OCI-LY7 (cell line): ENCODE measurements around the gene ELF2. TPM values are rescaled to one million over a fixed set of nuclear protein-coding genes. Genes with fewer than 3 reads are reported as not detected.

Source experiments
- BruUV-seq: library from RNA; stranded (reverse); fragments of 400-500 nt; replicated peaks from 2 replicates; lab custom pipeline; 2021; lab: Mats Ljungman, UMichigan
- CTCF ChIA-PET: fragments of 300-600 bp; sonication (Branson Sonifier 250); formaldehyde crosslinking; loops from one replicate; lab custom pipeline; 2022; ENCODE audit warnings: antibody characterized with exemption; ENCODE audit not compliant: unreplicated experiment; lab: Charles Lee
- POLR2A ChIA-PET: fragments of 300-600 bp; sonication (Branson Sonifier 250); formaldehyde crosslinking; loops from one replicate; lab custom pipeline; 2022; ENCODE audit warnings: antibody characterized with exemption; lab: Charles Lee
- DNase-seq: peaks from one replicate; pipeline ENCODE4 v3.0.0-alpha.2; 2015; ENCODE audit warnings: low spot score
- H2AFZ ChIP-seq: fragments of 200-600 bp; sonication (generic), shearing (Covaris generic); 2 replicates; pipeline ENCODE4 v1.6.1; 2014; ENCODE audit warnings: mild to moderate bottlenecking, antibody characterized with exemption, low read length, moderate library complexity
- H3K27ac ChIP-seq: fragments of 200-600 bp; sonication (generic); 2 replicates; pipeline ENCODE4 v1.5.1; 2014; ENCODE audit warnings: mixed run types, low read depth, mild to moderate bottlenecking, moderate library complexity, low read length, inconsistent platforms; ENCODE audit not compliant: poor library complexity, severe bottlenecking
- H3K36me3 ChIP-seq: fragments of 200-600 bp; sonication (generic); 2 replicates; pipeline ENCODE4 v1.6.1; 2014; ENCODE audit warnings: mild to moderate bottlenecking, antibody characterized with exemption, low read length, moderate library complexity, mixed read lengths; ENCODE audit not compliant: insufficient read depth
- H3K4me1 ChIP-seq: fragments of 200-600 bp; sonication (generic); 2 replicates; pipeline ENCODE4 v1.5.1; 2014; ENCODE audit warnings: mild to moderate bottlenecking, low read length; ENCODE audit not compliant: insufficient read depth, poor library complexity, severe bottlenecking
- H3K4me2 ChIP-seq: fragments of 200-600 bp; sonication (generic); 2 replicates; pipeline ENCODE4 v1.6.1; 2014; ENCODE audit warnings: mild to moderate bottlenecking, low read length
- H3K4me3 ChIP-seq: fragments of 200-600 bp; sonication (generic); 2 replicates; pipeline ENCODE4 v1.5.1; 2014; ENCODE audit warnings: mild to moderate bottlenecking, low read depth, low read length; ENCODE audit not compliant: poor library complexity, severe bottlenecking
- H3K79me2 ChIP-seq: fragments of 200-600 bp; sonication (generic); 2 replicates; pipeline ENCODE4 v1.6.1; 2016; ENCODE audit warnings: low read depth, mild to moderate bottlenecking, low read length, moderate library complexity, mixed read lengths; ENCODE audit not compliant: insufficient read depth
- H3K9me2 ChIP-seq: fragments of 200-600 bp; sonication (generic); 2 replicates; pipeline ENCODE4 v1.6.1; 2016; ENCODE audit warnings: mild to moderate bottlenecking, low read length, mixed read lengths; ENCODE audit not compliant: insufficient read depth
- H3K9me3 ChIP-seq: fragments of 200-600 bp; sonication (generic); 2 replicates; pipeline ENCODE4 v1.6.1; 2014; ENCODE audit warnings: mild to moderate bottlenecking, mixed run types, low read length, mixed read lengths
- H4K20me1 ChIP-seq: fragments of 200-600 bp; sonication (generic); 2 replicates; pipeline ENCODE4 v1.6.1; 2014; ENCODE audit warnings: mild to moderate bottlenecking, antibody characterized with exemption, low read length, moderate library complexity, mixed read lengths; ENCODE audit not compliant: insufficient read depth
- CTCF ChIP-seq: fragments of 200-600 bp; sonication (generic); conservative IDR thresholded peaks from 2 replicates; pipeline ENCODE4 v1.5.1; 2014; ENCODE audit warnings: mild to moderate bottlenecking, antibody characterized with exemption, low read length, moderate library complexity, mixed read lengths
- EZH2phosphoT487 ChIP-seq: fragments of 200-600 bp; sonication (generic); IDR thresholded peaks from 2 replicates; pipeline ENCODE4 v1.6.1; 2018; ENCODE audit warnings: low read depth, borderline replicate concordance, mild to moderate bottlenecking, mixed run types, antibody characterized with exemption, low read length, moderate library complexity, mixed read lengths
- intact Hi-C: fragments of 100-400 bp; cut with micrococcal nuclease; formaldehyde crosslinking; loops from one replicate; pipeline ENCODE4 v1.10.0; 2022; ENCODE audit not compliant: unreplicated experiment
- total RNA-seq, 2 experiments: library from RNA; depleted of rRNA in 1 of 2; stranded (reverse); fragments of >200 nt in 1 of 2; shearing (Covaris generic) in 1 of 2; gene quantifications; 2 replicates each; pipeline ENCODE4 v1.2.3, GENCODE V29; 2014 to 2022

The ELF2 gene
- total RNA-seq, 2 experiments from 2014 or later = 49.6 to 57.0 TPM

- Histone ChIP-seq H3K4me1 (no peaks in the 10 kb centered on the region), H3K9me3 (no peaks in the 10 kb centered on the region), H3K36me3 (0 out of 2 replicates have a peak, but pooled peaks cover 3% of the 10 kb centered on the region), H2AFZ (no peak overlapping the region), H3K4me3 (no peak overlapping the region), H3K9me2 (no peaks in the 10 kb centered on the region), H3K79me2 (no peaks in the 10 kb centered on the region), H3K4me2 (no peak overlapping the region), H4K20me1 (no peaks in the 10 kb centered on the region), H3K27ac (no peak overlapping the region)
- no TSS peak for BruUV-seq
- TF ChIP-seq EZH2phosphoT487 (no peak), CTCF (no peak)
- CTCF ChIA-PET = no interaction called here
- POLR2A ChIA-PET = interaction anchor here (0.8 kb wide), 1 partner anchor 230 kb away, joined by 3 read pairs; no protein-coding TSS in a partner anchor
- intact Hi-C loops = no loop called here
- no peak for DNase-seq
Observed at GRCh38 chr4:139092271-139092670, 84.7 kb downstream of the ELF2 start.

GRCh38 chr4:139085141-139085540, 91.9 kb downstream of the ELF2 start:
- TF ChIP-seq CTCF = peak; percentile 76
- no peak for TF ChIP-seq EZH2phosphoT487
- Histone ChIP-seq H3K27ac (peak overlapping the region; percentile 95), H3K79me2 (peaks cover 42% of the 10 kb centered on the region), H3K9me2 (no peaks in the 10 kb centered on the region), H2AFZ (peak overlapping the region; percentile 88; the same call in 1 of the 2 replicates), H3K4me2 (peak overlapping the region; percentile 99), H3K4me1 (peaks cover 22% of the 10 kb centered on the region), H3K4me3 (peak overlapping the region; percentile 91), H4K20me1 (peaks cover 25% of the 10 kb centered on the region), H3K36me3 (peaks cover 30% of the 10 kb centered on the region), H3K9me3 (no peaks in the 10 kb centered on the region)
- ChIA-PET CTCF (no interaction called here), POLR2A (interaction anchor here (0.6 to 2.0 kb wide), 4 partner anchors 13 to 130 kb away, joined by 3 to 7 read pairs (median 4); no protein-coding TSS in a partner anchor)
- intact Hi-C loops = loop anchor here (2.0 kb wide), 1 partner anchor 216 kb away; the partner anchor contains the start of gene NAA15
- peak; percentile 26 for DNase-seq
- BruUV-seq = no TSS peak

GRCh38 chr4:139084804-139085093, 92.3 kb downstream of the ELF2 start:
- Histone ChIP-seq H3K9me2 (no peaks in the 10 kb centered on the region), H2AFZ (peak overlapping the region; percentile 88), H3K79me2 (peaks cover 46% of the 10 kb centered on the region), H3K4me2 (peak overlapping the region; percentile 99), H3K36me3 (peaks cover 34% of the 10 kb centered on the region), H4K20me1 (peaks cover 25% of the 10 kb centered on the region), H3K4me1 (peaks cover 22% of the 10 kb centered on the region), H3K4me3 (peak overlapping the region; percentile 91), H3K27ac (peak overlapping the region; percentile 95), H3K9me3 (no peaks in the 10 kb centered on the region)
- intact Hi-C loops = loop anchor here (1.0 to 5.0 kb wide), 4 partner anchors 52 to 472 kb away; partner anchors contain the start of genes NAA15, RAB33B and SETD7
- TSS peak; percentile 85 for BruUV-seq
- DNase-seq = no peak
- ChIA-PET POLR2A (no interaction called here), CTCF (no interaction called here)
- TF ChIP-seq EZH2phosphoT487 (no peak), CTCF (no peak)
